Mucosa of descending colon (tissue), 3 donors: Measurements from ENCODE around the gene RNF2. TPM values are rescaled to one million over a fixed set of nuclear protein-coding genes. Genes with fewer than 3 reads are reported as not detected.
"Not testable (repeated sequence)": the region's sequence is repeated elsewhere in the genome, so short reads cannot be mapped to it uniquely, and the experiment has no call there.

Experiments used
- ATAC-seq: fragments of 200-7000 bp; cut with Tn5 transposase; one replicate; pipeline ENCODE4 v1.9.1; 2020; ENCODE audit warnings: mild to moderate bottlenecking, moderate library complexity
- DNase-seq, 3 donors: peaks; one replicate each; pipeline ENCODE4 v3.0.0-alpha.2; 2020
- H3K36me3 ChIP-seq: fragments of 200-600 bp; one replicate; pipeline ENCODE4 v1.8.0; 2021; ENCODE audit warnings: low read depth, mild to moderate bottlenecking
- H3K4me1 ChIP-seq: fragments of 200-600 bp; one replicate; pipeline ENCODE4 v1.8.0; 2021; ENCODE audit warnings: low read depth, mild to moderate bottlenecking
- H3K4me3 ChIP-seq: fragments of 200-600 bp; one replicate; pipeline ENCODE4 v1.8.0; 2021; ENCODE audit warnings: mild to moderate bottlenecking
- H3K9me3 ChIP-seq: fragments of 200-600 bp; one replicate; pipeline ENCODE4 v1.8.0; 2021; ENCODE audit warnings: mild to moderate bottlenecking
- CTCF ChIP-seq: fragments of 200-600 bp; IDR thresholded peaks from one replicate; pipeline ENCODE4 v1.8.0; 2022; ENCODE audit warnings: antibody characterized with exemption, mild to moderate bottlenecking
- intact Hi-C, 2 donors: fragments of 100-400 bp; cut with DNase I in 1 of 2; cut with micrococcal nuclease in 1 of 2; formaldehyde crosslinking; loops; one replicate each; pipeline versions ENCODE4 v1.11.0 to v1.11.1; 2022; cut with DNase I, micrococcal nuclease
- total RNA-seq, 3 donors: library from RNA; stranded (reverse); fragmentation: NEBNext Ultra II Directional in 2 of 3; extraction: Animal tissue kit (Norgen Biotek cat#: 25700) in 2 of 3; gene quantifications; one replicate each; pipeline versions ENCODE4 v1.2.1 to v1.2.4, GENCODE V29; 2021 to 2023
- donor health status: DM: no; HTN: no; CAD: no; lungs with moderate emphysema.
- donor health status: DM: no; HTN: no; CAD: no.
- donor health status: DM: no; HTN: yes; CAD: no.

RNF2 gene
- total RNA-seq, 3 donors from 2014 or later, result 14.1 to 19.3 (median 15.6) TPM

DNA sequence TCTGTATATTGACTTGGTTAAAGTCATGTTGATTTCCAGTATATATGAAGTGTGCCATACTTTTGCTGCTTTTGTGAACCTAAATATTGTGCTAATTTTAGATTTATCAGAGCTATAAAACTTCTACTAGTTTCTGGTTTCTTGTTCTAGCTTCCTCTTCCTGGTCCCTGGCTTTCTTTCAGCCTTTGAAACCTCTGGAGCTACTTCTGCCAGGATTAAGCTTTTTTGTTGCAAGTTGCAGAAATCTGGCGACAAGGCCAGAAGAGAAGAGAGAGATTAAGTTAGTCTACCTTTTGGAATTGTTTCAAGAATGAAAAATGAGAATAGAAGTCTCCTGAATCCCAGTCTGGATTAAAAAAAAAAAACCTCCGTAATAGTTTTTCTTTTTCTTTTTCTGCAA lies 13.5 kb downstream of the RNF2 start:
- TF ChIP-seq CTCF, result no peak
- H3K4me3 ChIP-seq, result no peak overlapping the region
- DNase-seq, result no peak
- H3K4me1 ChIP-seq, result peaks cover 8% of the 10 kb centered on the region
- no peaks in the 10 kb centered on the region for H3K36me3 ChIP-seq
- intact Hi-C loops, result no loop called here
- peak; percentile 43 for ATAC-seq
- no peaks in the 10 kb centered on the region for H3K9me3 ChIP-seq

- intact Hi-C loops, result no loop called here
- Histone ChIP-seq H3K9me3 (no peaks in the 10 kb centered on the region), H3K36me3 (no peaks in the 10 kb centered on the region), H3K4me3 (no peak overlapping the region), H3K4me1 (peaks cover 8% of the 10 kb centered on the region)
- no peak for DNase-seq
- TF ChIP-seq CTCF, result no peak
- ATAC-seq, result no peak
Observed at GRCh38 chr1:185059950-185060571, 14.7 kb downstream of the RNF2 start.

GRCh38 chr1:185062710-185063370 lies 17.5 kb downstream of the RNF2 start:
- DNase-seq (no peak), ATAC-seq (no peak)
- Histone ChIP-seq H3K4me1 (peaks cover 8% of the 10 kb centered on the region), H3K4me3 (no peak overlapping the region), H3K36me3 (no peaks in the 10 kb centered on the region), H3K9me3 (no peaks in the 10 kb centered on the region)
- TF ChIP-seq CTCF, result no peak
- intact Hi-C loops, result no loop called here

GRCh38 chr1:185063719-185064118 lies 18.4 kb downstream of the RNF2 start:
- no peaks in the 10 kb centered on the region for H3K9me3 ChIP-seq
- peaks cover 4% of the 10 kb centered on the region for H3K4me1 ChIP-seq
- no peak for TF ChIP-seq CTCF
- ATAC-seq, result no peak
- DNase-seq, result no peak
- H3K36me3 ChIP-seq, result no peaks in the 10 kb centered on the region
- H3K4me3 ChIP-seq, result no peak overlapping the region
- intact Hi-C loops, result no loop called here

DNA sequence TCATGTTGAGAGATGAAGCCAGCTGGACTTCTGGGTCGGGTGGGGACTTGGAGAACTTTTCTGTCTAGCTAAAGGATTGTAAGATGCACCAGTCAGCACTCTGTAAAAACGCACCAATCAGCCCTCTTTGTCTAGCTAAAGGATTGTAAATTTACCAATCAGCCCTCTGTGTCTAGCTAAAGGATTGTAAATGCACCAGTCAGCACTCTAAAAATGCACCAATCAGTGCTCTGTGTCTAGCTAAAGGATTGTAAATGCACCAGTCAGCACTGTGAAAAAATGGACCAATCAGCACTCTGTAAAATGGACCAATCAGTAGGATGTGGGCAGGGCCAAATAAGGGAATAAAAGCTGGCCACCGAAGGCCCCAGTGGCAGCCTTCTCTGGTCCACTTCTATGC lies 19.6 kb downstream of the RNF2 start:
- ATAC-seq, DNase-seq, H3K36me3 ChIP-seq, intact Hi-C loops, H3K9me3 ChIP-seq, H3K4me1 ChIP-seq, H3K4me3 ChIP-seq: not testable (repeated sequence)

DNA sequence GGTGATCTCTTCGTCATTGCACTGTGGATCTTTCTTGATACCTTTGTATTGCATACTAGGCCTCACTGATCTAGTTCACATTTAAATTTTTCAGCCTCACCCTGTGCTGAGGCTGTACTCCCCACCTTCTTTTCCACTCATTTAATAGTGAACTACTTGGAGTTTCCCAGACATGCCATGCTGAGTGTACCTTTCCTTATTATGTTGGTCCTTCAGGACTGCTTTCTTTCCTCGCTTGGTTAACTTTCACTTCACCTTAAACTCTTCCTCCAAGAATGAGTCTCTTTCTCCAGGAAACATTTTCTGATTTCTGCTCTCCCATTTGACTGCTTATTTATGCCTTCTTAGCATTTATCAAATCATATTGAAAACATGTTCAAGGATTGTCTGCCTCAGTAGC lies 20.8 kb downstream of the RNF2 start:
- DNase-seq (no peak), ATAC-seq (no peak)
- intact Hi-C loops, result no loop called here
- H3K4me1 ChIP-seq, result peaks cover 4% of the 10 kb centered on the region
- no peak for TF ChIP-seq CTCF
- H3K4me3 ChIP-seq, result no peak overlapping the region
- H3K9me3 ChIP-seq, result no peaks in the 10 kb centered on the region
- H3K36me3 ChIP-seq, result no peaks in the 10 kb centered on the region
